ENCODE measurements around the gene FNIP2. TPM values are rescaled to one million over a fixed set of nuclear protein-coding genes. Genes with fewer than 3 reads are reported as not detected.

Gene FNIP2
- polyA plus RNA-seq, 1 donor from 2014 or later = 51.7 TPM

DNA sequence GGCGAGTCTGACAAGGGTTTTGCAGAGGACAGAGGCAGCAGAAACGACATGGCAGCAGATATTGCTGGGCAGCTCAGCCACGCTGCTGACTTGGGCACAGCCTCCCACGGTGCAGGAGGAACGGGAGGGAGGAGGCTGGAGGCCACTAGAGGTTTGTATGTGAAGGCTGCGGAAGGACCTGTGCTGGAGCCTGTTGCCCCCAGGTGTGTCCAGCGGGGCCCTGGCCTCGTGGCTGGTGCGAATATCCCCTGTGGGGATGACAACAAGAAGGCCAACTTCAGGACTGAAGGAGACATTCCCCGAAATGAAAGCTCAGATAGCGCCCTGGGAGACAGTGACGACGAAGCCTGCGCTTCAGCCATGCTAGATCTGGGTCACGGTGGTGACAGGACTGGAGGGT is 100.2 kb downstream of the FNIP2 start:
- no peaks in the 10 kb centered on the region for H3K79me2 ChIP-seq (replicated peaks; ENCODE audit: insufficient read depth, low read length)
- no peaks in the 10 kb centered on the region for H3K27me3 ChIP-seq (ENCODE audit: insufficient read depth, low read depth, low read length)
- no peaks in the 10 kb centered on the region for H3K9me2 ChIP-seq (ENCODE audit: insufficient read depth, low read length)
- H3F3A ChIP-seq (ENCODE audit: insufficient read depth, low read length, poor library complexity, severe bottlenecking) = no peaks in the 10 kb centered on the region
- H3K36me3 ChIP-seq (ENCODE audit: insufficient read depth, low read length) = peaks cover 5% of the 10 kb centered on the region
- no peak overlapping the region for H3K9ac ChIP-seq (ENCODE audit: low read length)
- H3K9me3 ChIP-seq (ENCODE audit: low read length) = no peaks in the 10 kb centered on the region
- H2AFZ ChIP-seq (ENCODE audit: low read depth, low read length) = no peak overlapping the region
- no peak overlapping the region for H3K4me3 ChIP-seq (ENCODE audit: low read length)
- TF ChIP-seq, protein P1, sequence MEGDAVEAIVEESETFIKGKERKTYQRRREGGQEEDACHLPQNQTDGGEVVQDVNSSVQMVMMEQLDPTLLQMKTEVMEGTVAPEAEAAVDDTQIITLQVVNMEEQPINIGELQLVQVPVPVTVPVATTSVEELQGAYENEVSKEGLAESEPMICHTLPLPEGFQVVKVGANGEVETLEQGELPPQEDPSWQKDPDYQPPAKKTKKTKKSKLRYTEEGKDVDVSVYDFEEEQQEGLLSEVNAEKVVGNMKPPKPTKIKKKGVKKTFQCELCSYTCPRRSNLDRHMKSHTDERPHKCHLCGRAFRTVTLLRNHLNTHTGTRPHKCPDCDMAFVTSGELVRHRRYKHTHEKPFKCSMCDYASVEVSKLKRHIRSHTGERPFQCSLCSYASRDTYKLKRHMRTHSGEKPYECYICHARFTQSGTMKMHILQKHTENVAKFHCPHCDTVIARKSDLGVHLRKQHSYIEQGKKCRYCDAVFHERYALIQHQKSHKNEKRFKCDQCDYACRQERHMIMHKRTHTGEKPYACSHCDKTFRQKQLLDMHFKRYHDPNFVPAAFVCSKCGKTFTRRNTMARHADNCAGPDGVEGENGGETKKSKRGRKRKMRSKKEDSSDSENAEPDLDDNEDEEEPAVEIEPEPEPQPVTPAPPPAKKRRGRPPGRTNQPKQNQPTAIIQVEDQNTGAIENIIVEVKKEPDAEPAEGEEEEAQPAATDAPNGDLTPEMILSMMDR (IDR thresholded peaks at IDR 0.05; ENCODE audit: poor library complexity, severe bottlenecking) = no peak
- no peak for TF ChIP-seq EZH2 (IDR thresholded peaks at IDR 0.05; ENCODE audit: borderline replicate concordance, insufficient read depth, low read length, poor library complexity, severe bottlenecking)
- TF ChIP-seq RAD21 (conservative IDR thresholded peaks at IDR 0.05) = no peak
- no peak for TF ChIP-seq MXI1 (conservative IDR thresholded peaks at IDR 0.05; ENCODE audit: poor library complexity, severe bottlenecking)
- no peak for TF ChIP-seq EP300 (conservative IDR thresholded peaks at IDR 0.05; ENCODE audit: poor library complexity, severe bottlenecking)
- no peak for TF ChIP-seq SMC3 (conservative IDR thresholded peaks at IDR 0.05; ENCODE audit: poor library complexity)
- TF ChIP-seq POLR2AphosphoS5 (IDR thresholded peaks at IDR 0.05) = no peak
- no peak for TF ChIP-seq TAF1 (IDR thresholded peaks at IDR 0.05; ENCODE audit: low read depth)
- TF ChIP-seq, protein P2, sequence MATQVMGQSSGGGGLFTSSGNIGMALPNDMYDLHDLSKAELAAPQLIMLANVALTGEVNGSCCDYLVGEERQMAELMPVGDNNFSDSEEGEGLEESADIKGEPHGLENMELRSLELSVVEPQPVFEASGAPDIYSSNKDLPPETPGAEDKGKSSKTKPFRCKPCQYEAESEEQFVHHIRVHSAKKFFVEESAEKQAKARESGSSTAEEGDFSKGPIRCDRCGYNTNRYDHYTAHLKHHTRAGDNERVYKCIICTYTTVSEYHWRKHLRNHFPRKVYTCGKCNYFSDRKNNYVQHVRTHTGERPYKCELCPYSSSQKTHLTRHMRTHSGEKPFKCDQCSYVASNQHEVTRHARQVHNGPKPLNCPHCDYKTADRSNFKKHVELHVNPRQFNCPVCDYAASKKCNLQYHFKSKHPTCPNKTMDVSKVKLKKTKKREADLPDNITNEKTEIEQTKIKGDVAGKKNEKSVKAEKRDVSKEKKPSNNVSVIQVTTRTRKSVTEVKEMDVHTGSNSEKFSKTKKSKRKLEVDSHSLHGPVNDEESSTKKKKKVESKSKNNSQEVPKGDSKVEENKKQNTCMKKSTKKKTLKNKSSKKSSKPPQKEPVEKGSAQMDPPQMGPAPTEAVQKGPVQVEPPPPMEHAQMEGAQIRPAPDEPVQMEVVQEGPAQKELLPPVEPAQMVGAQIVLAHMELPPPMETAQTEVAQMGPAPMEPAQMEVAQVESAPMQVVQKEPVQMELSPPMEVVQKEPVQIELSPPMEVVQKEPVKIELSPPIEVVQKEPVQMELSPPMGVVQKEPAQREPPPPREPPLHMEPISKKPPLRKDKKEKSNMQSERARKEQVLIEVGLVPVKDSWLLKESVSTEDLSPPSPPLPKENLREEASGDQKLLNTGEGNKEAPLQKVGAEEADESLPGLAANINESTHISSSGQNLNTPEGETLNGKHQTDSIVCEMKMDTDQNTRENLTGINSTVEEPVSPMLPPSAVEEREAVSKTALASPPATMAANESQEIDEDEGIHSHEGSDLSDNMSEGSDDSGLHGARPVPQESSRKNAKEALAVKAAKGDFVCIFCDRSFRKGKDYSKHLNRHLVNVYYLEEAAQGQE (IDR thresholded peaks at IDR 0.05; ENCODE audit: borderline replicate concordance) = no peak
- no peak overlapping the region for H3K4me2 ChIP-seq (ENCODE audit: low read length)
- H4K20me1 ChIP-seq (ENCODE audit: insufficient read depth) = no peaks in the 10 kb centered on the region
- H3K27ac ChIP-seq (ENCODE audit: low read length) = no peak overlapping the region

DNA sequence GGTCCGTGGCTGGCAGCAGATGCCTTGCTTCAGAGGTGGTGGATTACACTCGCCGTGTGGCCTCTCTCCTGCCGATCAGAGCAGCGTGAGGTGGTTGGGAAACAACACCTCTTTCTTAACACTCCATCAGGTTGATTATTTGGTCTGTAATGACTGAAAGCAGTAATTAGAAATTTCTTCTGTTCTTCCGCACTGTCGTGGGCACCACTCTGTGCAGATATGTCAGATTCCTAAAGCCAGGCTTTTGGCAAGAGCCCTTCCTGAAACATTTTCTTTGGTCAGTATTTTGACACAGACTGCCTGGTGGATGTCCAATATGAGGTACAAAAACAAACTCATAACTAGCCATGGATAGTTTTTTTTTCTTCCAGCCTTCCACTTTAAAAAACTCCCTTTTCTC is 100.9 kb downstream of the FNIP2 start:
- Histone ChIP-seq H3K27ac (ENCODE audit: low read length) (no peak overlapping the region), H3F3A (ENCODE audit: insufficient read depth, low read length, poor library complexity, severe bottlenecking) (no peaks in the 10 kb centered on the region)

More for the DNA sequence above, 100.9 kb downstream of the FNIP2 start:
- no peak overlapping the region for H3K4me3 ChIP-seq (ENCODE audit: low read length)
- H3K79me2 ChIP-seq (replicated peaks; ENCODE audit: insufficient read depth, low read length) = no peaks in the 10 kb centered on the region
- no peaks in the 10 kb centered on the region for H4K20me1 ChIP-seq (ENCODE audit: insufficient read depth)
- TF ChIP-seq MXI1 (conservative IDR thresholded peaks at IDR 0.05; ENCODE audit: poor library complexity, severe bottlenecking) (no peak), EZH2 (IDR thresholded peaks at IDR 0.05; ENCODE audit: borderline replicate concordance, insufficient read depth, low read length, poor library complexity, severe bottlenecking) (no peak), RAD21 (conservative IDR thresholded peaks at IDR 0.05) (no peak), TAF1 (IDR thresholded peaks at IDR 0.05; ENCODE audit: low read depth) (no peak), EP300 (conservative IDR thresholded peaks at IDR 0.05; ENCODE audit: poor library complexity, severe bottlenecking) (no peak), SMC3 (conservative IDR thresholded peaks at IDR 0.05; ENCODE audit: poor library complexity) (no peak), POLR2AphosphoS5 (IDR thresholded peaks at IDR 0.05) (no peak)
- TF ChIP-seq, protein P1 (IDR thresholded peaks at IDR 0.05; ENCODE audit: poor library complexity, severe bottlenecking) = no peak
- TF ChIP-seq, protein P2 (IDR thresholded peaks at IDR 0.05; ENCODE audit: borderline replicate concordance) = no peak
- no peak overlapping the region for H3K4me2 ChIP-seq (ENCODE audit: low read length)
- no peak overlapping the region for H2AFZ ChIP-seq (ENCODE audit: low read depth, low read length)
- no peaks in the 10 kb centered on the region for H3K9me3 ChIP-seq (ENCODE audit: low read length)
- H3K27me3 ChIP-seq (ENCODE audit: insufficient read depth, low read depth, low read length) = no peaks in the 10 kb centered on the region
- H3K9ac ChIP-seq (ENCODE audit: low read length) = no peak overlapping the region
- no peaks in the 10 kb centered on the region for H3K9me2 ChIP-seq (ENCODE audit: insufficient read depth, low read length)
- peaks cover 5% of the 10 kb centered on the region for H3K36me3 ChIP-seq (ENCODE audit: insufficient read depth, low read length)

Data from neural cell (in vitro differentiated cells).